T-cell (primary cell): ENCODE results near the gene LMX1A. TPM values are rescaled to one million over a fixed set of nuclear protein-coding genes. Genes with fewer than 3 reads are reported as not detected.

Source experiments
- ATAC-seq, 4 experiments: fragments of 200-7000 bp in 3 of 4; fragments of 150-1000 bp in 1 of 4; cut with Tn5 transposase; replicated peaks in 1 of 4; 1 replicate in 3 of 4; 2 replicates in 1 of 4; pipeline ENCODE4 v1.10.0; 2021; ENCODE audit warnings: moderate library complexity in 3 of 4, mild to moderate bottlenecking in 2 of 4, moderate number of reproducible peaks in 1 of 4
- CTCF ChIA-PET, 2 donors: fragments of 300-600 bp; sonication (Branson Sonifier 250); formaldehyde crosslinking; loops; one replicate each; lab custom pipeline; 2022; ENCODE audit warnings: antibody characterized with exemption in 2 of 2; lab: Charles Lee
- POLR2A ChIA-PET, 2 donors: fragments of 300-600 bp; sonication (Branson Sonifier 250); formaldehyde crosslinking; loops; one replicate each; lab custom pipeline; 2022; ENCODE audit warnings: antibody characterized with exemption in 2 of 2; lab: Charles Lee
- DNase-seq, 35 experiments: peaks; one replicate each; pipeline versions ENCODE4 v3.0.0 to v3.0.0-alpha.2; 2013 to 2023
- H3K27ac ChIP-seq: one replicate; pipeline ENCODE4 v1.5.1; 2013; ENCODE audit warnings: low read length
- H3K27me3 ChIP-seq, 2 experiments: replicated peaks in 1 of 2; 1 replicate in 1 of 2; 2 replicates in 1 of 2; pipeline versions ENCODE4 v1.6.1 to v1.7.0; 2013; ENCODE audit warnings: low read length in 1 of 2, mixed read lengths in 1 of 2; ENCODE audit not compliant: control insufficient read depth in 2 of 2, insufficient read depth in 2 of 2; ENCODE audit errors: extremely low read depth in 1 of 2
- H3K36me3 ChIP-seq, 2 donors: 1 replicate in 1 of 2; 2 replicates in 1 of 2; pipeline versions ENCODE4 v1.6.1 to v1.7.0; 2013; ENCODE audit warnings: low read length in 1 of 2; ENCODE audit not compliant: control insufficient read depth in 2 of 2, insufficient read depth in 1 of 2; ENCODE audit errors: extremely low read depth in 1 of 2
- H3K4me1 ChIP-seq, 2 experiments: 1 replicate in 1 of 2; 2 replicates in 1 of 2; pipeline versions ENCODE4 v1.6.1 to v1.7.0; 2013; ENCODE audit warnings: low read length in 2 of 2, mixed read lengths in 1 of 2; ENCODE audit not compliant: insufficient read depth in 2 of 2, control insufficient read depth in 1 of 2; ENCODE audit errors: extremely low read depth in 1 of 2
- H3K4me3 ChIP-seq, 2 donors: 1 replicate in 1 of 2; 2 replicates in 1 of 2; pipeline versions ENCODE4 v1.5.1 to v1.7.0; 2013; ENCODE audit warnings: mild to moderate bottlenecking in 2 of 2, low read length in 1 of 2, moderate library complexity in 1 of 2; ENCODE audit not compliant: control insufficient read depth in 1 of 2; ENCODE audit errors: extremely low read depth in 1 of 2
- H3K9me3 ChIP-seq: 2 replicates; pipeline ENCODE4 v1.7.0; 2013
- H3K27ac Mint-ChIP-seq, 2 donors: one replicate each; pipeline ENCODE4 v1.8.0; 2020 to 2021; ENCODE audit warnings: mild to moderate bottlenecking in 2 of 2, mixed read lengths in 2 of 2
- H3K27me3 Mint-ChIP-seq, 2 donors: one replicate each; pipeline ENCODE4 v1.8.0; 2021 to 2022; ENCODE audit warnings: mixed read lengths in 2 of 2
- H3K36me3 Mint-ChIP-seq: one replicate; pipeline ENCODE4 v1.8.0; 2021; ENCODE audit warnings: mixed read lengths
- H3K4me1 Mint-ChIP-seq, 3 donors: one replicate each; pipeline ENCODE4 v1.8.0; 2020 to 2022; ENCODE audit warnings: mixed read lengths in 3 of 3, mild to moderate bottlenecking in 1 of 3
- H3K4me3 Mint-ChIP-seq, 3 donors: one replicate each; pipeline ENCODE4 v1.8.0; 2020 to 2022; ENCODE audit warnings: mild to moderate bottlenecking in 3 of 3, mixed read lengths in 3 of 3, moderate library complexity in 3 of 3
- H3K9me3 Mint-ChIP-seq, 3 donors: one replicate each; pipeline ENCODE4 v1.8.0; 2020 to 2022; ENCODE audit warnings: mixed read lengths in 3 of 3
- WGBS: methylation state at CpG from one replicate; pipeline ENCODE4 v1.1.5; 2013; ENCODE audit warnings: missing lambda C conversion rate; ENCODE audit not compliant: insufficient coverage; 5-methylcytosine and 5-hydroxymethylcytosine counted together
- total RNA-seq, 35 experiments: library from RNA in 6 of 35; stranded (reverse) in 6 of 35; fragments of 120-200 nt in 1 of 35; gene quantifications; one replicate each; pipeline versions ENCODE4 v1.2.1 to v1.2.4 and lab custom pipeline; 2013 to 2026

The LMX1A gene
- total RNA-seq, 5 donors from 2014 or later (not counting 1 experiment from before 2014, with no cell fraction given), result not detected

GRCh38 chr1:165254896-165255625 is 101.5 kb downstream of the LMX1A start:
- no peaks in the 10 kb centered on the region for H3K36me3 ChIP-seq
- Mint-ChIP-seq H3K4me3 (no peak overlapping the region), H3K27ac (no peak overlapping the region), H3K27me3 (peaks cover 26 to 27% of the 10 kb centered on the region in 2 donors), H3K9me3 (no peaks in the 10 kb centered on the region), H3K36me3 (no peaks in the 10 kb centered on the region), H3K4me1 (no peaks in the 10 kb centered on the region)
- no CpG with 5 or more reads among the region's 3 CpGs for WGBS
- no peaks in the 10 kb centered on the region for H3K4me1 ChIP-seq
- no peak overlapping the region for H3K4me3 ChIP-seq
- DNase-seq, result no peak
- peaks cover 0 to 13% of the 10 kb centered on the region in 2 experiments for H3K27me3 ChIP-seq
- no peak for ATAC-seq
- no peak overlapping the region for H3K27ac ChIP-seq
- ChIA-PET POLR2A (no interaction called here), CTCF (no interaction called here)
- H3K9me3 ChIP-seq, result no peaks in the 10 kb centered on the region

- H3K27ac Mint-ChIP-seq, result no peak overlapping the region
- ChIA-PET CTCF (no interaction called here), POLR2A (no interaction called here)
- Histone ChIP-seq H3K27ac (no peak overlapping the region), H3K4me3 (no peak overlapping the region), H3K36me3 (no peaks in the 10 kb centered on the region), H3K4me1 (no peaks in the 10 kb centered on the region), H3K9me3 (no peaks in the 10 kb centered on the region), H3K27me3 (peaks cover 0 to 13% of the 10 kb centered on the region in 2 experiments)
- ATAC-seq (no peak), DNase-seq (no peak)
- H3K4me3 Mint-ChIP-seq, result no peak overlapping the region
- no peaks in the 10 kb centered on the region for H3K36me3 Mint-ChIP-seq
- no peaks in the 10 kb centered on the region for H3K9me3 Mint-ChIP-seq
- H3K27me3 Mint-ChIP-seq, result peaks cover 21 to 29% of the 10 kb centered on the region in 2 donors
- H3K4me1 Mint-ChIP-seq, result no peaks in the 10 kb centered on the region
- 90% methylated on average over 2 of the region's 4 CpGs for WGBS
Observed at GRCh38 chr1:165254376-165254775, 102.1 kb downstream of the LMX1A start.

- Histone ChIP-seq H3K27me3 (peaks cover 0 to 15% of the 10 kb centered on the region in 2 experiments), H3K4me1 (no peaks in the 10 kb centered on the region), H3K27ac (no peak overlapping the region), H3K4me3 (no peak overlapping the region), H3K9me3 (no peaks in the 10 kb centered on the region), H3K36me3 (no peaks in the 10 kb centered on the region)
- 30% methylated on average over 1 of the region's 2 CpGs for whole genome bisulfite sequencing
- Mint-ChIP-seq H3K4me3 (no peak overlapping the region), H3K9me3 (no peaks in the 10 kb centered on the region), H3K4me1 (no peaks in the 10 kb centered on the region), H3K36me3 (no peaks in the 10 kb centered on the region), H3K27ac (no peak overlapping the region), H3K27me3 (peaks cover 21 to 31% of the 10 kb centered on the region in 2 donors)
- DNase-seq (no peak), ATAC-seq (no peak)
- ChIA-PET POLR2A (no interaction called here), CTCF (no interaction called here)
Observed at GRCh38 chr1:165253818-165254254, 102.7 kb downstream of the LMX1A start.

- CTCF ChIA-PET, result no interaction called here
- Mint-ChIP-seq H3K9me3 (no peaks in the 10 kb centered on the region), H3K4me1 (no peaks in the 10 kb centered on the region), H3K27ac (no peak overlapping the region), H3K27me3 (peaks cover 11 to 15% of the 10 kb centered on the region in 2 donors), H3K36me3 (no peaks in the 10 kb centered on the region), H3K4me3 (no peak overlapping the region)
- Histone ChIP-seq H3K4me3 (no peak overlapping the region), H3K36me3 (no peaks in the 10 kb centered on the region), H3K27me3 (peaks cover 0 to 11% of the 10 kb centered on the region in 2 experiments), H3K9me3 (no peaks in the 10 kb centered on the region), H3K27ac (no peak overlapping the region), H3K4me1 (no peaks in the 10 kb centered on the region)
- WGBS, result 73% methylated on average over 3 of the region's 5 CpGs
- ATAC-seq (no peak), DNase-seq (no peak)
- POLR2A ChIA-PET, result no interaction called here
Observed at GRCh38 chr1:165248969-165249571, 107.4 kb downstream of the LMX1A start.

- no peaks in the 10 kb centered on the region for H3K36me3 Mint-ChIP-seq
- no peak overlapping the region for H3K27ac Mint-ChIP-seq
- H3K4me1 Mint-ChIP-seq, result no peaks in the 10 kb centered on the region
- ChIA-PET CTCF (no interaction called here), POLR2A (no interaction called here)
- H3K27me3 Mint-ChIP-seq, result peaks cover 14 to 40% of the 10 kb centered on the region in 2 donors
- no peaks in the 10 kb centered on the region for H3K9me3 ChIP-seq
- no peaks in the 10 kb centered on the region for H3K9me3 Mint-ChIP-seq
- no peak for DNase-seq
- 76% methylated on average over 3 of the region's 4 CpGs for WGBS
- H3K27ac ChIP-seq, result no peak overlapping the region
- H3K4me3 ChIP-seq, result no peak overlapping the region
- no peaks in the 10 kb centered on the region for H3K4me1 ChIP-seq
- no peak overlapping the region for H3K4me3 Mint-ChIP-seq
- no peaks in the 10 kb centered on the region for H3K27me3 ChIP-seq
- ATAC-seq, result no peak
- H3K36me3 ChIP-seq, result no peaks in the 10 kb centered on the region
Observed at GRCh38 chr1:165241952-165242351, 114.6 kb downstream of the LMX1A start.

- ATAC-seq (no peak), DNase-seq (no peak)
- ChIA-PET CTCF (no interaction called here), POLR2A (no interaction called here)
- Histone ChIP-seq H3K27me3 (peaks cover 2% of the 10 kb centered on the region in 2 experiments), H3K36me3 (no peaks in the 10 kb centered on the region), H3K27ac (no peak overlapping the region), H3K9me3 (no peaks in the 10 kb centered on the region), H3K4me1 (no peaks in the 10 kb centered on the region), H3K4me3 (no peak overlapping the region)
- Mint-ChIP-seq H3K27me3 (peaks cover 18 to 45% of the 10 kb centered on the region in 2 donors), H3K4me1 (no peaks in the 10 kb centered on the region), H3K4me3 (no peak overlapping the region), H3K27ac (no peak overlapping the region), H3K36me3 (no peaks in the 10 kb centered on the region), H3K9me3 (no peaks in the 10 kb centered on the region)
- no CpG with 5 or more reads among the region's 2 CpGs for WGBS
Observed at GRCh38 chr1:165241321-165241720, 115.2 kb downstream of the LMX1A start.
